Omental fat pad (tissue), 4 donors: Measurements from ENCODE around the gene RAB27A. TPM values are rescaled to one million over a fixed set of nuclear protein-coding genes. Genes with fewer than 3 reads are reported as not detected.

Experiments
- ATAC-seq: fragments of 150-250 bp; one replicate; pipeline ENCODE4 v1.9.1; 2016; ENCODE audit warnings: mild to moderate bottlenecking, moderate library complexity; ENCODE audit not compliant: low FRiP score
- DNase-seq: peaks from one replicate; pipeline ENCODE4 v3.0.0-alpha.2; 2019; ENCODE audit warnings: low spot score
- total RNA-seq, 4 donors: library from RNA; depleted of rRNA; stranded (reverse); fragments of >200 nt; gene quantifications; one replicate each; pipeline ENCODE4 v1.1.0, GENCODE V29; 2016
- TF ChIP-seq, protein P1 (sequence below), 3 donors: fragments of 450-650 bp; IDR thresholded peaks; one replicate each; pipeline ENCODE4 v1.5.1; 2016 to 2017; ENCODE audit warnings: antibody characterized with exemption in 3 of 3, mild to moderate bottlenecking in 3 of 3, moderate library complexity in 2 of 3

RAB27A gene
- total RNA-seq, 4 donors from 2014 or later: 11.1 to 33.4 (median 19.8) TPM

DNA sequence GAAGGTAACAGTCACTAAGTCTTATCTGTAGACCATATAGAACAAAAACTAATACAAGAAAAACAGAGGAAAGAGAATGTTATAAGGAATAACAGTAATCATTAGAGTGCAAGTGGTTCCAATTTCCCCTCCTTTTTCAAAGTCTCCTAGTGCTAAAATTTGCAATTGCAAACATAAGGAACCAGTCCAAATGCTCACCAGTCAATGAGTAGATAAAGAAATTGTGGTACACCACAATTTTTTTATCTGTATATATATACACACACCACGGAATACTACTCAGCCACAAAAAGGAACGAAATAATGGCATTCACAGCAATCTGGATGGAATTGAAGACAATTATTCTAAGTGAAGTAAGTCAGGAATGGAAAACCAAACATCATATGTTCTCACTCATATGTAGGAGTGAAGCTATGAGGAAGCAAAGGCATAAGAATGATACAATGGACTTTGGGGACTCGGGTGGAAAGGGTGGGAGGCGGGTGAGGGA lies 54.0 kb downstream of the RAB27A start:
- TF ChIP-seq, protein P1, sequence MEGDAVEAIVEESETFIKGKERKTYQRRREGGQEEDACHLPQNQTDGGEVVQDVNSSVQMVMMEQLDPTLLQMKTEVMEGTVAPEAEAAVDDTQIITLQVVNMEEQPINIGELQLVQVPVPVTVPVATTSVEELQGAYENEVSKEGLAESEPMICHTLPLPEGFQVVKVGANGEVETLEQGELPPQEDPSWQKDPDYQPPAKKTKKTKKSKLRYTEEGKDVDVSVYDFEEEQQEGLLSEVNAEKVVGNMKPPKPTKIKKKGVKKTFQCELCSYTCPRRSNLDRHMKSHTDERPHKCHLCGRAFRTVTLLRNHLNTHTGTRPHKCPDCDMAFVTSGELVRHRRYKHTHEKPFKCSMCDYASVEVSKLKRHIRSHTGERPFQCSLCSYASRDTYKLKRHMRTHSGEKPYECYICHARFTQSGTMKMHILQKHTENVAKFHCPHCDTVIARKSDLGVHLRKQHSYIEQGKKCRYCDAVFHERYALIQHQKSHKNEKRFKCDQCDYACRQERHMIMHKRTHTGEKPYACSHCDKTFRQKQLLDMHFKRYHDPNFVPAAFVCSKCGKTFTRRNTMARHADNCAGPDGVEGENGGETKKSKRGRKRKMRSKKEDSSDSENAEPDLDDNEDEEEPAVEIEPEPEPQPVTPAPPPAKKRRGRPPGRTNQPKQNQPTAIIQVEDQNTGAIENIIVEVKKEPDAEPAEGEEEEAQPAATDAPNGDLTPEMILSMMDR (IDR thresholded peaks at IDR 0.05): no peak
- DNase-seq (no peak), ATAC-seq (no peak)

DNA sequence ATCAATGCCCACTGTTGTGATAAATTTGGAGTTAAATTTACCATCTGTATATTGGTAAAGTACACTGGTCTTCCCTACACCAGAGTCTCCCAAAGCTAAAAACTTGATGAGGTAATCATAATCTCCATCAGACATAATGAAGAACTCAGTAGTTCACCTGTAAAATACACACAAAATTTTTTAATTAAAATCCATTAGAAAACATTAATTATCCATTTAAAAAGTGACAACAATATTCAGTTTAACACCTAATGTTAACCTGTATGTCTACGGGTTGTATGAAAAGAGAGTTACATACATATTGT lies 54.9 kb downstream of the RAB27A start:
- DNase-seq (no peak), ATAC-seq (no peak)
- TF ChIP-seq, protein P1 (IDR thresholded peaks at IDR 0.05): no peak

DNA sequence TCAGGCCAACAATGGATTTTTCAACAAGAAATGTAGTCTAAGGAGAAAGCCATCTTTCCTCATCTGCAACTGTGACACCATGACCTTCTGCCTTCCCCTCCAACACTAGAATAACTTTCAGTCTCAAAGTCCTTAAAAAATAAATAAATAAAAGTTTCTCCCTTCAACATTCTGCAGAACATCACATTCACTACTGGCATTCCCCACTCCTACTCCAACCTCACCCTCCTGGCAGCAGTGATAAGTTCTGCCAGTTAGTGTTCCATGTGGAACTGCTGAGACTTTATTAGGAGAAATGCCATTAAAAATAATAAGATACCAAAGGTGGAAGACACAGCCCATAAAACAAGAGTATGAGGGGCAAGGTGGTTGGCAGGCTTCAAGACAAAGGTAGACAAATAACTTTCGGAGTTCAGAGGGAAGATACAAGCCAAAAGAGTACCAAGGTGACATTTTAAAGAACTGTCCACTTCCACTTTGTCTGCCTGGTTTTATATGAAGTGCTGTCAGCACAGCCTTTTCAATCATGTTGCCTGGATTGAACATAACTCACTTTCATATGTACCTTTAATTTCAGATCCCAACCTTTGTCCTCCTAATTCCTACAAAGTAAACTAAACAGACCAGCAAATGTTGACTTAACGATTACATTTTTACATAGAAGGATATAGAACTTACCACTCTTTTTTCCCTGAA lies 55.4 kb downstream of the RAB27A start:
- ATAC-seq (no peak), DNase-seq (no peak)
- TF ChIP-seq, protein P1 (IDR thresholded peaks at IDR 0.05): no peak

DNA sequence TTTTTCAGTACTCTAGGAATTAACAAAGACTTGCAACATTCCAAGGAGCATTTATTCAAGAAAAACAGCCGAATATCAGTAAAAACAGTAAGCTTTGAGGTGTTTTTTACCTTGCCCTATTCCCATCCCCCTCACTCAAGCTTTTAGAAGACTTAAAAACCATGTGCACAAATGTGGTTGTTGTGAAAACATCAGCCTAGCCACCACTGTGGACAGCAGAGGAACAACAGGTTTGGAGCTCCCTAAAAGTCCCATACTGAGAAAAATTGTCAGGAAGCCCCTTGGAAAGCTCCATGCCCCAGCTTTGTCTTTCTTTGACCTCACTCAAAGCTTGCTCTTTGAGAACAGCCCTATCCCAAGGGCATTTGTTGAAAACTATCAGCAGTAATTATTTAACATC lies 58.2 kb downstream of the RAB27A start:
- ATAC-seq: no peak
- no peak for DNase-seq
- TF ChIP-seq, protein P1 (IDR thresholded peaks at IDR 0.05): no peak

DNA sequence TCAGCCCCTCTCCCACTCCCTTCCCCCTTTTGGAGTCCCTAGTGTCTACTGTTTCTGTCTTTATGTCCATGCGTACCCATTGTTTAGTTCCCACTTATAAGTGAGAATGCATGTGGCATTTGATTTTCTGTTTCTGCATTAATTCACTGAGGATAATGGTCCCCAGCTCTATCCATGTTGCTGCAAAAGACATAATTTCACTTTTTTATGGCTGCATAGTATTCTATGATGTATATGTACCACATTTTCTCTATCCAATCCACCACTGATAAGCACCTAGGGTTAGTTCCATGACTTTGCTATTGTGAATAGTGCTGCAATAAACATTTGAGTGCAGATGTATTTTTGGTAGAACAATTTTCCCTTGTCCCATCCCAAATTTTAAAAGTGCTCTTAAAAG lies 58.7 kb downstream of the RAB27A start:
- DNase-seq (no peak), ATAC-seq (no peak)
- TF ChIP-seq, protein P1 (IDR thresholded peaks at IDR 0.05): no peak

DNA sequence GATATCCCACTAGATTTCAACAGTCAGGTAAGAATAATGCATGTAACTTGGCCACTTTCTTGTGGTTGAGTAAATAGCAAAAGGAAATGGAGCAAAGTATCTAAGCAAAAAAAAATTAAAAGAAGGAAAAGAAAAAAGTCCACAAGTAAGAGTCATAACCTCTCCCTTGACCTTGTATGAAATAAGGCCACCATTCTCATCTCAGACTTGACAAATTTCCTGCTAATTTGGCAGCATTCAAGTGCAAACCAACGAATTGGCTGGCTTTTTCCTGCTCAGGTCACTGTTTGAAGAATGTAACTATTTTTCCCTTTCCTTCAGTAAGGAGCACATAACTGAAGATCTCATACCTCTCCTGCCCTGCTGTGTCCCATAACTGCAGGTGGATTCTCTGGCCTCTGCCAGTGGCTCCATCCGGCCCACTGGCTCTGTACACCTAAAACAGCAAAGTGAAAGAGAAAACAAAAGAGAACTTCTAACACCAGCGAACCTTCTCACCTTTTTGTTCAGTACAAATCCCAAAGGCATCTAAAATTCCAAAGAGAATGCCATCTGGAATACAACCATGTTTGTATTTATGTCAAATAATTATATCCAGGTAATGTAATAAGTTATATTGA lies 59.5 kb downstream of the RAB27A start:
- no peak for ATAC-seq

More for the DNA sequence above, 59.5 kb downstream of the RAB27A start:
- DNase-seq: no peak
- TF ChIP-seq, protein P1 (IDR thresholded peaks at IDR 0.05): no peak
